Kidney (tissue), 14 donors: ENCODE measurements around the gene NEK8. TPM values are rescaled to one million over a fixed set of nuclear protein-coding genes. Genes with fewer than 3 reads are reported as not detected.

Source experiments
- DNase-seq, 5 donors: peaks; one replicate each; pipeline ENCODE4 v3.0.0-alpha.2; 2013 to 2020
- FAIRE-seq: peaks from 2 replicates; lab custom pipeline; 2012; peaks lifted over from hg19 to GRCh38; lab: Jason Lieb, UNC
- H3K27ac ChIP-seq, 2 donors: one replicate each; pipeline ENCODE4 v1.7.0; 2013; ENCODE audit warnings: low read depth in 2 of 2, low read length in 2 of 2, inconsistent platforms in 1 of 2
- H3K27me3 ChIP-seq: one replicate; pipeline ENCODE4 v1.7.1; 2013; ENCODE audit warnings: low read length, inconsistent platforms; ENCODE audit not compliant: control insufficient read depth, insufficient read depth
- H3K36me3 ChIP-seq, 3 donors: one replicate each; pipeline versions ENCODE4 v1.7.0 to v1.7.1; 2013; ENCODE audit warnings: low read length in 3 of 3, control low read depth in 1 of 3, inconsistent platforms in 1 of 3; ENCODE audit not compliant: insufficient read depth in 3 of 3, control insufficient read depth in 2 of 3
- H3K4me1 ChIP-seq, 3 donors: one replicate each; pipeline versions ENCODE4 v1.7.0 to v1.7.1; 2013; ENCODE audit warnings: low read length in 3 of 3, inconsistent platforms in 1 of 3, low read depth in 1 of 3; ENCODE audit not compliant: control insufficient read depth in 2 of 3, insufficient read depth in 2 of 3
- H3K4me3 ChIP-seq, 3 donors: one replicate each; pipeline versions ENCODE4 v1.7.0 to v1.8.1; 2013; ENCODE audit warnings: low read length in 3 of 3, control low read depth in 1 of 3, inconsistent platforms in 1 of 3
- H3K9ac ChIP-seq, 3 donors: one replicate each; pipeline versions ENCODE4 v1.7.0 to v1.7.1; 2013; ENCODE audit warnings: low read length in 3 of 3, control low read depth in 1 of 3, inconsistent platforms in 1 of 3
- H3K9me3 ChIP-seq, 3 donors: one replicate each; pipeline versions ENCODE4 v1.7.0 to v1.7.1; 2013; ENCODE audit warnings: low read length in 3 of 3, control low read depth in 1 of 3, inconsistent platforms in 1 of 3; ENCODE audit not compliant: control insufficient read depth in 2 of 3, insufficient read depth in 1 of 3
- CTCF ChIP-seq: IDR thresholded peaks from 3 replicates; pipeline ENCODE4 v1.5.1; 2012; ENCODE audit warnings: mild to moderate bottlenecking, moderate library complexity, borderline replicate concordance; ENCODE audit not compliant: insufficient read depth; ENCODE audit errors: extremely low read depth
- intact Hi-C: fragments of 100-400 bp; cut with DNase I; formaldehyde crosslinking; loops from one replicate; pipeline ENCODE4 v1.11.1; 2022
- polyA plus RNA-seq: library from polyadenylated mRNA; stranded (reverse); fragments of 350-450 nt; fragmentation: Illumina TruSeq; extraction: RNeasy Lipid Tissue Mini Kit (QIAGEN cat#74804); gene quantifications from one replicate; pipeline ENCODE4 v1.2.3, GENCODE V29; 2014; ENCODE audit warnings: low read depth, low replicate concordance; ENCODE audit not compliant: insufficient read depth
- total RNA-seq: library from RNA; stranded (reverse); fragmentation: NEBNext Ultra II Directional; extraction: Animal tissue kit (Norgen Biotek cat#: 25700); gene quantifications from one replicate; pipeline ENCODE4 v1.2.1, GENCODE V29; 2021
- donor health status: control.
- donor health status: control.
- donor health status: control.
- donor health status: control.
- donor health status: control.
- donor health status: DM: yes; HTN: yes; CAD: no.
- donor health status: Normal renal cell carcinoma (clear cell type).

The NEK8 gene
- total and polyA plus RNA-seq, 2 donors from 2014 or later = 4.7 to 20.6 TPM

GRCh38 chr17:28740406-28741357 is 12.1 kb downstream of the NEK8 start:
- Histone ChIP-seq H3K4me1 (peaks cover 0 to 10% (median 1%) of the 10 kb centered on the region in 3 donors), H3K36me3 (no peaks in the 10 kb centered on the region), H3K27me3 (no peaks in the 10 kb centered on the region), H3K27ac (no peak overlapping the region), H3K9ac (peak overlapping the region in 1 of 3 donors; percentile 12), H3K4me3 (no peak overlapping the region), H3K9me3 (no peaks in the 10 kb centered on the region)
- DNase-seq (peak in 2 of 5 donors; percentile 45 to 56), FAIRE-seq (no peak)
- intact Hi-C loops = no loop called here
- TF ChIP-seq CTCF = no peak

DNA sequence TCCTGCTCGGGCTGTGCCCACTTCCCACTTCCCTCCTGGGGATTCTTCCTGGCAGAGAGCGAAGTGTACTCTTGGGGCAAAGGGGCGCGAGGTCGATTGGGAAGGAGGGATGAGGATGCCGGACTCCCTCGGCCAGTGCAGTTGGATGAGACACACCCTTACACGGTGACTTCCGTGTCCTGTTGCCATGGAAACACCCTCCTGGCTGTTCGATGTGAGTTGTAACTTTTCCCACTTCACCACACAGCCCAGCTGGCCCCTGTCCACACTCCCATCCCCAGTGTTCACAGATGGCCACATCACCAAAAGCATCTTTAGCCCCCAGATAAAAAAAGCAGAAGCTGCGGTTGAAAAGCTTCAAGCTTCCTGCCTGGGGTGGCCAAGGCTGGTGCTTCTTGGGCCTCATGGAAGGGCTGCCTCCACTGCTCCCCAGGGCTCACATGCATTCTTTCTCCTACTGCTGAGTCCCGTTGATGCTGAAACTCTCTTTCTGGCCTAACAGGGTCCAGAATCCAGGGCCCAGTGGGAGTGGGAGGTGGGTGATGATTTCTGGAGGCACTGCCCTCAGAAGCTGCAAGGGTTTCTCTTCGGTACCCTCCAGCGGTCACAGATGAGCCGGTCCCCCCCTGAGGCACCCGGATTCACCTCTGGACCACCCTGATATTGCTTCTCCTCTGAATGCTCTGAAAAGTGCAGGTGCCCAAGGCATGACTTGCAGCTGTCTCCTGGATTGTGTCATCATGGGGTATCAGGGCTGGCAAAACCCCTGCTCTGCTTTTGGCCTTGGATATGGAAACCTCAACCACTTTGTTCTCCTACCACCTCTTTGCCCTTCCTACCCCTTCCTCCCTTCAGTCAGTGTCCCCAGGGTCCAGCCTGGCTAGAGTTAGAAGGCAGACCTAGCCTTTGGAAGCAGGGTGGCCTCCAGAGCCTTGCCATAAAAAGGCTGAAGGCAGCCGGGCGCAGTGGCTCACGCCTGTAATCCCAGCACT is 13.1 kb downstream of the NEK8 start:
- no peak overlapping the region for H3K27ac ChIP-seq
- H3K27me3 ChIP-seq = no peaks in the 10 kb centered on the region
- H3K9ac ChIP-seq = no peak overlapping the region
- H3K36me3 ChIP-seq = no peaks in the 10 kb centered on the region
- H3K9me3 ChIP-seq = no peaks in the 10 kb centered on the region
- DNase-seq (peak in 2 of 5 donors; percentile 40 to 57), FAIRE-seq (no peak)
- no peak for TF ChIP-seq CTCF
- H3K4me1 ChIP-seq = peaks cover 0 to 19% (median 11%) of the 10 kb centered on the region in 3 donors
- H3K4me3 ChIP-seq = no peak overlapping the region
- intact Hi-C loops = no loop called here

- Histone ChIP-seq H3K9ac (peak within 1 kb of the TSS; percentile 92 to 98 (median 98)), H3K27me3 (no peaks in the 10 kb centered on the region), H3K4me1 (peaks cover 0 to 37% (median 28%) of the 10 kb centered on the region in 3 donors), H3K4me3 (peak within 1 kb of the TSS; percentile 92 to 97 (median 96)), H3K27ac (peak within 1 kb of the TSS; percentile 95 to 96), H3K9me3 (no peaks in the 10 kb centered on the region), H3K36me3 (peaks cover 4 to 14% (median 5%) of the 10 kb centered on the region in 3 donors)
- intact Hi-C loops = no loop called here
- TF ChIP-seq CTCF = peak; percentile 25
- peak; percentile 86 to 96 (median 93) for DNase-seq
- FAIRE-seq = no peak
These were observed 14.9 kb downstream of the NEK8 start, which contains the start of gene TRAF4 for GRCh38 chr17:28743243-28744103. Gene TRAF4 (plus strand): TSS chr17:28744011. CDS start chr17:28744113, 102 bp downstream.
